GM18498 (cell line): Measurements from ENCODE around the gene CNKSR2.

ENCODE experiments used
- ATAC-seq: cut with Tn5 transposase; IDR thresholded peaks from one replicate; pipeline ENCODE4 v1.9.1; 2021; ENCODE audit warnings: mild to moderate bottlenecking, moderate library complexity; ENCODE audit not compliant: unreplicated experiment

Gene CNKSR2

GRCh38 chrX:21590012-21590776, 216.0 kb downstream of the CNKSR2 start:
- ATAC-seq = no peak

GRCh38 chrX:21606002-21606401, 231.8 kb downstream of the CNKSR2 start:
- ATAC-seq = no peak

GRCh38 chrX:21610168-21610567, 235.9 kb downstream of the CNKSR2 start:
- ATAC-seq = no peak

GRCh38 chrX:21612154-21612553, 237.9 kb downstream of the CNKSR2 start:
- no peak for ATAC-seq

GRCh38 chrX:21616386-21616785, 242.2 kb downstream of the CNKSR2 start:
- ATAC-seq = no peak

GRCh38 chrX:21620234-21620633, 246.0 kb downstream of the CNKSR2 start:
- no peak for ATAC-seq

- ATAC-seq = no peak
Measured at GRCh38 chrX:21623778-21624501, 249.7 kb downstream of the CNKSR2 start.

GRCh38 chrX:21632027-21632426, 257.8 kb downstream of the CNKSR2 start:
- no peak for ATAC-seq

GRCh38 chrX:21638311-21638710, 264.1 kb downstream of the CNKSR2 start:
- no peak for ATAC-seq

GRCh38 chrX:21639775-21640174, 265.6 kb downstream of the CNKSR2 start:
- no peak for ATAC-seq

- ATAC-seq = no peak
Measured at GRCh38 chrX:21645431-21645830, 271.2 kb downstream of the CNKSR2 start.

- ATAC-seq = no peak
Measured at GRCh38 chrX:21645886-21646285, 271.7 kb downstream of the CNKSR2 start.

- ATAC-seq = no peak
Measured at GRCh38 chrX:21655901-21656586, 281.8 kb downstream of the CNKSR2 start.

- no peak for ATAC-seq
Measured at GRCh38 chrX:21656587-21657317, 282.5 kb downstream of the CNKSR2 start.

- ATAC-seq = no peak
Measured at GRCh38 chrX:21657318-21658151, 283.3 kb downstream of the CNKSR2 start.

- no peak for ATAC-seq
Measured at GRCh38 chrX:21658152-21658737, 284.0 kb downstream of the CNKSR2 start, which contains the start of gene KLHL34. Gene KLHL34, minus strand, starts transcription at chrX:21658330. Its CDS starts 542 bp downstream, at chrX:21657788.

GRCh38 chrX:21658746-21659145, 284.5 kb downstream of the CNKSR2 start:
- no peak for ATAC-seq

GRCh38 chrX:21659320-21659719, 285.1 kb downstream of the CNKSR2 start:
- no peak for ATAC-seq

- no peak for ATAC-seq
Measured at GRCh38 chrX:21660156-21660555, 285.9 kb downstream of the CNKSR2 start.

GRCh38 chrX:21661316-21661715, 287.1 kb downstream of the CNKSR2 start:
- ATAC-seq = no peak
